Trophoblast cell (in vitro differentiated cells and primary cell): ENCODE data around the gene MYBPC1.

Experiments used
- DNase-seq, 2 donors: peaks; one replicate each; pipeline ENCODE4 v3.0.0-alpha.2; 2016
- H2AFZ ChIP-seq: 2 replicates; pipeline ENCODE4 v1.6.1; 2013; ENCODE audit warnings: low read length, moderate library complexity, mild to moderate bottlenecking; ENCODE audit not compliant: insufficient read depth, poor library complexity
- H2AK5ac ChIP-seq: 2 replicates; pipeline ENCODE4 v1.6.1; 2013; ENCODE audit warnings: mild to moderate bottlenecking, low read length
- H2BK120ac ChIP-seq: 2 replicates; pipeline ENCODE4 v1.6.1; 2013; ENCODE audit warnings: low read length, mild to moderate bottlenecking, moderate library complexity; ENCODE audit not compliant: insufficient read depth, poor library complexity
- H2BK12ac ChIP-seq: 2 replicates; pipeline ENCODE4 v1.6.1; 2013; ENCODE audit warnings: mild to moderate bottlenecking, low read length, moderate library complexity
- H2BK5ac ChIP-seq: 2 replicates; pipeline ENCODE4 v1.6.1; 2013; ENCODE audit warnings: low read length, low read depth, moderate library complexity, mild to moderate bottlenecking; ENCODE audit not compliant: poor library complexity
- H3K14ac ChIP-seq: 2 replicates; pipeline ENCODE4 v1.6.1; 2013; ENCODE audit warnings: mild to moderate bottlenecking, low read length
- H3K18ac ChIP-seq: 2 replicates; pipeline ENCODE4 v1.6.1; 2013; ENCODE audit warnings: mild to moderate bottlenecking, low read length
- H3K23ac ChIP-seq: 2 replicates; pipeline ENCODE4 v1.6.1; 2013; ENCODE audit warnings: low read length
- H3K27ac ChIP-seq: 2 replicates; pipeline ENCODE4 v1.5.1; 2013; ENCODE audit warnings: low read depth, mild to moderate bottlenecking, inconsistent platforms, low read length, moderate library complexity
- H3K27me3 ChIP-seq: 2 replicates; pipeline ENCODE4 v1.6.1; 2013; ENCODE audit warnings: inconsistent platforms, mild to moderate bottlenecking, low read length, moderate library complexity; ENCODE audit not compliant: insufficient read depth
- H3K36me3 ChIP-seq, 2 experiments: 1 replicate in 1 of 2; 2 replicates in 1 of 2; pipeline ENCODE4 v1.6.1; 2013; ENCODE audit warnings: low read length in 2 of 2, mild to moderate bottlenecking in 2 of 2, moderate library complexity in 1 of 2; ENCODE audit not compliant: insufficient read depth in 2 of 2, control insufficient read depth in 1 of 2
- H3K4ac ChIP-seq: 2 replicates; pipeline ENCODE4 v1.6.1; 2013; ENCODE audit warnings: low read depth, mild to moderate bottlenecking, low read length, moderate library complexity
- H3K4me1 ChIP-seq, 2 experiments: 1 replicate in 1 of 2; 2 replicates in 1 of 2; pipeline ENCODE4 v1.6.1; 2013; ENCODE audit warnings: low read length in 2 of 2, mild to moderate bottlenecking in 2 of 2, moderate library complexity in 1 of 2; ENCODE audit not compliant: insufficient read depth in 2 of 2, control insufficient read depth in 1 of 2
- H3K4me2 ChIP-seq: 2 replicates; pipeline ENCODE4 v1.6.1; 2013; ENCODE audit warnings: inconsistent platforms, mild to moderate bottlenecking, low read length, moderate library complexity
- H3K4me3 ChIP-seq: 2 replicates; pipeline ENCODE4 v1.5.1; 2013; ENCODE audit warnings: mild to moderate bottlenecking, low read depth, low read length, inconsistent platforms
- H3K79me1 ChIP-seq: one replicate; pipeline ENCODE4 v1.6.1; 2013; ENCODE audit warnings: low read length
- H3K79me2 ChIP-seq: 2 replicates; pipeline ENCODE4 v1.6.1; 2013; ENCODE audit warnings: low read length, mild to moderate bottlenecking; ENCODE audit not compliant: control insufficient read depth, insufficient read depth, poor library complexity
- H3K9ac ChIP-seq: 2 replicates; pipeline ENCODE4 v1.6.1; 2013; ENCODE audit warnings: mild to moderate bottlenecking, low read length
- H3K9me3 ChIP-seq: 2 replicates; pipeline ENCODE4 v1.6.1; 2013; ENCODE audit warnings: low read depth, mild to moderate bottlenecking, control low read depth, inconsistent platforms, low read length; ENCODE audit not compliant: insufficient read depth
- H4K12ac ChIP-seq: 2 replicates; pipeline ENCODE4 v1.6.1; 2013; ENCODE audit warnings: low read depth, mild to moderate bottlenecking, low read length, moderate library complexity
- H4K8ac ChIP-seq: 2 replicates; pipeline ENCODE4 v1.6.1; 2013; ENCODE audit warnings: low read depth, mild to moderate bottlenecking, low read length, moderate library complexity
- H4K91ac ChIP-seq: one replicate; pipeline ENCODE4 v1.6.1; 2013; ENCODE audit warnings: low read depth, mild to moderate bottlenecking, low read length, moderate library complexity
- WGBS: extraction: QIAGEN DNeasy Blood & Tissue Kit; methylation state at CpG from one replicate; pipeline ENCODE4 v1.1.7; 2013; ENCODE audit warnings: missing lambda C conversion rate; ENCODE audit not compliant: insufficient read length, insufficient coverage; ENCODE audit errors: extremely low coverage; 5-methylcytosine and 5-hydroxymethylcytosine counted together

MYBPC1 gene

GRCh38 chr12:101647711-101648110 lies 52.9 kb downstream of the MYBPC1 start:
- no peak overlapping the region for H3K14ac ChIP-seq
- H3K4me1 ChIP-seq = no peaks in the 10 kb centered on the region
- H3K79me1 ChIP-seq = no peaks in the 10 kb centered on the region
- H4K8ac ChIP-seq = no peak overlapping the region
- no peak overlapping the region for H2BK5ac ChIP-seq
- no peak overlapping the region for H3K9ac ChIP-seq
- H3K9me3 ChIP-seq = no peaks in the 10 kb centered on the region
- H3K27me3 ChIP-seq = no peaks in the 10 kb centered on the region
- H3K4me2 ChIP-seq = no peak overlapping the region
- no CpG with 5 or more reads among the region's 2 CpGs for WGBS
- no peak overlapping the region for H4K12ac ChIP-seq
- no peaks in the 10 kb centered on the region for H3K36me3 ChIP-seq
- no peaks in the 10 kb centered on the region for H3K79me2 ChIP-seq
- no peak overlapping the region for H3K4ac ChIP-seq
- H3K4me3 ChIP-seq = no peak overlapping the region
- H3K27ac ChIP-seq = no peak overlapping the region
- H2AK5ac ChIP-seq = no peak overlapping the region
- no peak overlapping the region for H4K91ac ChIP-seq
- no peak overlapping the region for H2AFZ ChIP-seq
- H3K18ac ChIP-seq = no peak overlapping the region
- no peak for DNase-seq
- H3K23ac ChIP-seq = no peak overlapping the region
- H2BK120ac ChIP-seq = no peak overlapping the region
- H2BK12ac ChIP-seq = no peak overlapping the region

DNA sequence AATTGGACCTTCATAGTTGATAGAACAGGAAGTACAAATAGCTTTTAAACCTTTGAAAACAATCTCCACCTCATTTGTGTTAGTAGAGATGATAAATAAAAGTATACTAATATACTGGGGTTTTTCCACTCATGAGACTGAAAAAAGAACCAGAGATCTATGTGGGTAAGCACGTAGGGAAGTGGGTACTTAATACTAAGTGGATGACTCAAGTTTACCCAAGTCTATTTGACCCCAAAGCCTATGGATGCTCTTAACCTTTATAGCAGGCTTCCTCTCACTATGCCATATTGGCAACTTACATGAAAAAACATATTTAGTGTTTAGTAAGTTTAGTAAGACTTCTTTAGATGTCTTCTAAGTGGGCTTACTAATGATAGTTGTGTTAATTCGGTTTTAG lies 53.4 kb downstream of the MYBPC1 start:
- Histone ChIP-seq H4K12ac (no peak overlapping the region), H3K27me3 (no peaks in the 10 kb centered on the region), H3K4me1 (no peaks in the 10 kb centered on the region), H4K91ac (no peak overlapping the region), H2BK5ac (no peak overlapping the region), H3K18ac (no peak overlapping the region), H3K79me2 (no peaks in the 10 kb centered on the region), H3K4me2 (no peak overlapping the region), H2AK5ac (no peak overlapping the region), H4K8ac (no peak overlapping the region), H3K4me3 (no peak overlapping the region), H3K27ac (no peak overlapping the region), H3K9ac (no peak overlapping the region), H3K36me3 (no peaks in the 10 kb centered on the region), H3K4ac (no peak overlapping the region), H3K14ac (no peak overlapping the region), H2BK12ac (no peak overlapping the region), H3K79me1 (no peaks in the 10 kb centered on the region), H3K9me3 (no peaks in the 10 kb centered on the region), H2AFZ (no peak overlapping the region), H3K23ac (no peak overlapping the region), H2BK120ac (no peak overlapping the region)
- no peak for DNase-seq
- WGBS = no CpG with 5 or more reads among the region's 2 CpGs

DNA sequence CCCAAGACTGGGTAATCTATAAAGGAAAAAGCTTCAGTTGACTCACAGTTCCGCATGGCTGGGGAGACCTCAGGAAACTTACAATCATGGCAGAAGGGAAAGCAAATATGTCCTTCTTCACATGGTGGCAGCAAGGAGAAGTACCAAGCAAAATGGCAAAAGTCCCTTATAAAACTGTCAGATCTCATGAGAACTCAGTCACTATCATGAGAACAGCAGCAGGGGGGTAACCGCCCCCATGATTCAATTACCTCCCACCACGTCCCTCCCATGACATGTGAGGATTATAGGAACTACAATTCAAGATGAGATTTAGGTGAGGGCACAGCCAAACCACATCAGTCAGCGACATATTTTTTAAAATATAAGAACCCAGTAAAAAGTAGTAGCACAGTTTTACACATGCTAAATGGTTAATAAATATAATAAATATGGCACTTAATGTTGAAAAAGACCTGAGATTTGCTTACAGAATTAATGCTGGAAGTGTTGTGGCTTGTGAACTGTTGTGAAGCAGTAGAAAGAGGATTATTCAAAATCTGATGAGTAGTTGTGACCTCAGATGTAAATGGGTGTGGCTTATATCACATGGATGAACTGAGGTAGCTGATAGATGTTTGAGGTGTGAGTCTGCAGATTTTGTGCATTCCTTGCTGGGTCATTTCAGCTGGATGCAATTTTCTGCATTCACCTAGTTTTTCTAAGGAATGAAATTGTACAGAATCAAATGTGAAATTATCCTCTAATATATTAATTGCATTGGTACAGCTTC lies 55.8 kb downstream of the MYBPC1 start:
- Histone ChIP-seq H3K4me2 (no peak overlapping the region), H3K79me1 (no peaks in the 10 kb centered on the region), H3K36me3 (no peaks in the 10 kb centered on the region), H3K9ac (no peak overlapping the region), H2BK5ac (no peak overlapping the region), H2AK5ac (no peak overlapping the region), H2AFZ (no peak overlapping the region), H3K79me2 (no peaks in the 10 kb centered on the region), H3K4me3 (no peak overlapping the region), H4K8ac (no peak overlapping the region), H3K23ac (no peak overlapping the region), H3K18ac (no peak overlapping the region), H3K4me1 (no peaks in the 10 kb centered on the region), H3K14ac (no peak overlapping the region), H4K91ac (no peak overlapping the region), H2BK12ac (no peak overlapping the region), H3K27me3 (no peaks in the 10 kb centered on the region), H3K4ac (no peak overlapping the region), H3K27ac (no peak overlapping the region), H4K12ac (no peak overlapping the region), H3K9me3 (no peaks in the 10 kb centered on the region), H2BK120ac (no peak overlapping the region)
- DNase-seq = no peak
- no CpG with 5 or more reads among the region's 4 CpGs for WGBS

DNA sequence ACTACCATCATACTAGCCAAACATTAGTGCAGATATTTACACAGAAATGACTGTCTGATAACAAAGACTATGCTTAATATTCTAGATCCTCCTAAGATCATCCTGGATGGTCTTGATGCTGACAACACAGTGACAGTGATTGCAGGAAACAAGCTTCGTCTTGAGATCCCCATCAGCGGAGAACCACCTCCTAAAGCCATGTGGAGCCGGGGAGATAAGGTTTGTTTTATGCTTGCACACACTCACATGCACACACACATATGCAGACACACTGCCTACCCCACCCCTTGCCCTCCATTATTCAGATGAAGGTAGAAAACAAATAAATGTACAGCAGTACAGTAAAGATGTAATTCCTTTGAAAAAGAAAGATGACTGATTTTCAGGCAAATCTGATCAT lies 58.3 kb downstream of the MYBPC1 start:
- no peak overlapping the region for H3K9ac ChIP-seq
- H3K36me3 ChIP-seq = no peaks in the 10 kb centered on the region
- no peaks in the 10 kb centered on the region for H3K9me3 ChIP-seq
- no peak overlapping the region for H3K18ac ChIP-seq
- H3K27me3 ChIP-seq = no peaks in the 10 kb centered on the region
- H3K79me1 ChIP-seq = no peaks in the 10 kb centered on the region
- H4K12ac ChIP-seq = no peak overlapping the region
- no peak overlapping the region for H3K27ac ChIP-seq
- no peaks in the 10 kb centered on the region for H3K79me2 ChIP-seq
- H2BK12ac ChIP-seq = no peak overlapping the region
- H3K14ac ChIP-seq = no peak overlapping the region
- H4K91ac ChIP-seq = no peak overlapping the region
- H2AK5ac ChIP-seq = no peak overlapping the region
- no peak overlapping the region for H2BK5ac ChIP-seq
- no CpG with 5 or more reads among the region's 3 CpGs for WGBS
- no peak overlapping the region for H2AFZ ChIP-seq
- H2BK120ac ChIP-seq = no peak overlapping the region
- no peak overlapping the region for H3K23ac ChIP-seq
- H3K4me1 ChIP-seq = no peaks in the 10 kb centered on the region
- no peak overlapping the region for H3K4me3 ChIP-seq
- H3K4me2 ChIP-seq = no peak overlapping the region
- no peak for DNase-seq
- no peak overlapping the region for H4K8ac ChIP-seq
- no peak overlapping the region for H3K4ac ChIP-seq
